GM12878 (cell line): ENCODE measurements around the gene TAX1BP1. TPM values are rescaled to one million over a fixed set of nuclear protein-coding genes. Genes with fewer than 3 reads are reported as not detected.

Experiments
- ATAC-seq: fragments of 200-7000 bp; cut with Tn5 transposase; 3 replicates; pipeline ENCODE4 v1.9.1; 2020; ENCODE audit warnings: mild to moderate bottlenecking, moderate library complexity
- BruUV-seq: library from RNA; stranded (reverse); fragments of 400-500 nt; replicated peaks from 2 replicates; lab custom pipeline; 2021; lab: Mats Ljungman, UMichigan
- CTCF ChIA-PET: fragments of 300-600 bp; sonication (Branson Sonifier 250); formaldehyde crosslinking; extraction: SDS; loops from one replicate; lab custom pipeline; 2021; ENCODE audit warnings: inconsistent platforms; lab: Yijun Ruan, JAX
- POLR2A ChIA-PET: fragments of 350-600 bp; formaldehyde crosslinking; extraction: SDS; loops from one replicate; lab custom pipeline; 2021; ENCODE audit warnings: inconsistent platforms; lab: Charles Lee
- RAD21 ChIA-PET: fragments of 300-600 bp; sonication (Branson Sonifier 250); formaldehyde crosslinking; loops from one replicate; lab custom pipeline; 2023; ENCODE audit warnings: antibody characterized with exemption; ENCODE audit not compliant: unreplicated experiment; lab: Charles Lee
- SMC1A ChIA-PET: fragments of 300-600 bp; sonication (Branson Sonifier 250); formaldehyde crosslinking; loops from one replicate; lab custom pipeline; 2023; ENCODE audit not compliant: unreplicated experiment, uncharacterized antibody; lab: Charles Lee
- DNase-seq: peaks from one replicate; pipeline ENCODE4 v3.0.0-alpha.2; 2011; ENCODE audit warnings: low read depth, low spot score
- FAIRE-seq: peaks from 3 replicates; lab custom pipeline; 2011; peaks lifted over from hg19 to GRCh38; lab: Jason Lieb, UNC
- H2AFZ ChIP-seq: 2 replicates; pipeline ENCODE4 v1.6.0; 2011; ENCODE audit warnings: low read depth, low read length, control low read depth; ENCODE audit not compliant: control insufficient read depth
- H3K27ac ChIP-seq: 2 replicates; pipeline ENCODE4 v1.5.1; 2011; ENCODE audit warnings: control low read depth; ENCODE audit not compliant: control insufficient read depth, insufficient read depth
- H3K27me3 ChIP-seq, 2 experiments: replicated peaks in 1 of 2; 2 replicates each; pipeline versions ENCODE4 v1.6.0 to v1.6.1; 2011; ENCODE audit warnings: low read length in 1 of 2; ENCODE audit not compliant: control insufficient read depth in 2 of 2, insufficient read depth in 2 of 2
- H3K36me3 ChIP-seq, 2 experiments: 2 replicates each; pipeline ENCODE4 v1.5.1; 2011; ENCODE audit warnings: low read length in 1 of 2; ENCODE audit not compliant: control insufficient read depth in 2 of 2, insufficient read depth in 2 of 2
- H3K4me1 ChIP-seq: 2 replicates; pipeline ENCODE4 v1.6.1; 2011; ENCODE audit warnings: mild to moderate bottlenecking, low read length, moderate library complexity, mixed read lengths; ENCODE audit not compliant: control insufficient read depth, insufficient read depth
- H3K4me2 ChIP-seq: 2 replicates; pipeline ENCODE4 v1.6.0; 2011; ENCODE audit warnings: control low read depth; ENCODE audit not compliant: control insufficient read depth, insufficient read depth
- H3K4me3 ChIP-seq: fragments of 200-600 bp; sonication (generic); 2 replicates; pipeline ENCODE4 v1.5.1; 2016
- H3K79me2 ChIP-seq: 2 replicates; pipeline ENCODE4 v1.6.0; 2011; ENCODE audit warnings: low read length; ENCODE audit not compliant: control insufficient read depth, insufficient read depth
- H3K9ac ChIP-seq: 2 replicates; pipeline ENCODE4 v1.8.0; 2011; ENCODE audit warnings: low read length, control low read depth, mixed read lengths; ENCODE audit not compliant: control insufficient read depth, insufficient read depth
- H3K9me3 ChIP-seq: replicated peaks from 3 replicates; pipeline ENCODE4 v1.5.1; 2011; ENCODE audit warnings: mild to moderate bottlenecking, low read length; ENCODE audit not compliant: control insufficient read depth, insufficient read depth
- H4K20me1 ChIP-seq: 2 replicates; pipeline ENCODE4 v1.6.0; 2011; ENCODE audit not compliant: control insufficient read depth, insufficient read depth
- CEBPZ ChIP-seq: fragments of 150-350 bp; IDR thresholded peaks from 2 replicates; pipeline ENCODE4 v1.6.1; 2016; ENCODE audit warnings: low read depth, low read length
- CTCF ChIP-seq, 3 experiments: IDR thresholded peaks in 2 of 3; conservative IDR thresholded peaks in 1 of 3; 2 replicates each; pipeline ENCODE4 v1.5.1; 2011; ENCODE audit warnings: low read depth in 3 of 3, low read length in 3 of 3, mild to moderate bottlenecking in 3 of 3, control low read depth in 2 of 3, moderate library complexity in 2 of 3, inconsistent platforms in 1 of 3, mixed read lengths in 1 of 3; ENCODE audit not compliant: control insufficient read depth in 2 of 3, insufficient read depth in 1 of 3; ENCODE audit errors: extremely low read depth in 1 of 3
- E2F8 ChIP-seq: fragments of 450-650 bp; IDR thresholded peaks from 2 replicates; pipeline ENCODE4 v1.6.1; 2018; ENCODE audit warnings: mild to moderate bottlenecking, low read depth, moderate library complexity; ENCODE audit not compliant: partially characterized antibody
- ESRRA ChIP-seq: IDR thresholded peaks from 2 replicates; pipeline ENCODE4 v1.6.1; 2012; ENCODE audit warnings: mild to moderate bottlenecking, low read length, improper control_type of control experiment
- MYC ChIP-seq: IDR thresholded peaks from 2 replicates; pipeline ENCODE4 v1.6.1; 2011; ENCODE audit warnings: mild to moderate bottlenecking, low read length, moderate library complexity, inconsistent platforms; ENCODE audit not compliant: insufficient read depth, insufficient replicate concordance, insufficient read length, severe bottlenecking
- NRF1 ChIP-seq: conservative IDR thresholded peaks from 2 replicates; pipeline ENCODE4 v1.6.1; 2011; ENCODE audit warnings: mild to moderate bottlenecking, low read depth, low read length, improper control_type of control experiment
- SREBF2 ChIP-seq: IDR thresholded peaks from 2 replicates; pipeline ENCODE4 v1.6.1; 2012; ENCODE audit warnings: mild to moderate bottlenecking, low read length
- WGBS: methylation state at CpG from one replicate; pipeline ENCODE4 v1.1.6; 2016; ENCODE audit warnings: low lambda C conversion rate; ENCODE audit not compliant: insufficient replicate concordance, insufficient coverage; ENCODE audit errors: missing lambda C conversion rate; 5-methylcytosine and 5-hydroxymethylcytosine counted together
- in situ Hi-C: fragments of 300-500 bp; cut with MboI; formaldehyde crosslinking; loops from 9 replicates; pipeline ENCODE4 v1.14.3; 2018; ENCODE audit warnings: mixed read lengths
- intact Hi-C: fragments of 100-400 bp; cut with micrococcal nuclease; formaldehyde crosslinking; loops from one replicate; pipeline ENCODE4 v1.14.2; 2022; ENCODE audit not compliant: unreplicated experiment
- polyA plus RNA-seq, 11 experiments: library from polyadenylated mRNA; depleted of rRNA in 4 of 11; unstranded in 6 of 11; stranded (reverse) in 5 of 11; fragments of >200 nt; fragmentation: Nextera tagmentation in 4 of 11; fragmentation: Illumina TruSeq in 1 of 11; extraction: Ambion mirVana in 4 of 11; extraction: Trizol in 1 of 11; gene quantifications; 1 replicate in 1 of 11; 2 replicates in 10 of 11; pipeline versions ENCODE4 v1.2.1 to v1.2.3, GENCODE V29; 2011 to 2016; ENCODE audit warnings: inconsistent platforms in 2 of 11, missing spikeins in 2 of 11, low read depth in 1 of 11
- total RNA-seq, 4 experiments: library from RNA; depleted of rRNA in 3 of 4; stranded (reverse); fragments of >200 nt in 3 of 4; fragmentation: Illumina TruSeq in 1 of 4; extraction: Trizol in 1 of 4; gene quantifications; 2 replicates each; pipeline versions ENCODE4 v1.2.1 to v1.2.3, GENCODE V29; 2013 to 2021

The TAX1BP1 gene
- total and polyA plus RNA-seq, 10 of the 15 experiments (the other 5 are each of a cell fraction or from before 2014, with no cell fraction given) = 30.8 to 105 (median 52.0) TPM

- no peak for TF ChIP-seq MYC
- no peak for TF ChIP-seq ESRRA
- no peak for TF ChIP-seq E2F8
- no peak for TF ChIP-seq NRF1
Observed at GRCh38 chr7:27842094-27842692, 102.2 kb downstream of the TAX1BP1 start (continued).

GRCh38 chr7:27842851-27843250 lies 102.9 kb downstream of the TAX1BP1 start:
- no TSS peak for BruUV-seq
- H3K4me2 ChIP-seq = no peak overlapping the region
- no peaks in the 10 kb centered on the region for H3K9me3 ChIP-seq
- ChIA-PET POLR2A (no interaction called here), RAD21 (no interaction called here), CTCF (no interaction called here), SMC1A (interaction anchor here (0.6 to 1.0 kb wide), 2 partner anchors 17 to 79 kb away, joined by 3 to 4 read pairs; no protein-coding TSS in a partner anchor)
- H3K27me3 ChIP-seq = no peaks in the 10 kb centered on the region
- H3K79me2 ChIP-seq = no peaks in the 10 kb centered on the region
- DNase-seq = no peak
- H3K27ac ChIP-seq = no peak overlapping the region
- H3K9ac ChIP-seq = no peak overlapping the region
- intact Hi-C loops (loop anchor here (5.0 kb wide), 1 partner anchor 79 kb away; no protein-coding TSS in a partner anchor), in situ Hi-C loops (no loop called here)
- H3K4me1 ChIP-seq = no peaks in the 10 kb centered on the region
- H4K20me1 ChIP-seq = no peaks in the 10 kb centered on the region
- no peak overlapping the region for H3K4me3 ChIP-seq
- TF ChIP-seq SREBF2 = no peak
- TF ChIP-seq CTCF (IDR thresholded peaks at IDR 0.05 in 2 of 3, conservative IDR thresholded peaks at IDR 0.05 in 1 of 3; ENCODE audit: control insufficient read depth in 2 of 3, extremely low read depth in 1 of 3, insufficient read depth in 1 of 3, low read depth in 3 of 3, low read length in 3 of 3) = no peak
- TF ChIP-seq CEBPZ = no peak
- FAIRE-seq = no peak
- no peak overlapping the region for H2AFZ ChIP-seq
- 79% methylated on average over 9 of the region's 9 CpGs for WGBS
- H3K36me3 ChIP-seq = no peaks in the 10 kb centered on the region
- no peak for ATAC-seq
